GM21825 (cell line): ENCODE results near the gene RPS5.
"Not testable (repeated sequence)": the region's sequence is repeated elsewhere in the genome, so short reads cannot be mapped to it uniquely, and the experiment has no call there.

Experiments used
- ATAC-seq: cut with Tn5 transposase; IDR thresholded peaks from one replicate; pipeline ENCODE4 v1.9.1; 2021; ENCODE audit warnings: mild to moderate bottlenecking, moderate library complexity; ENCODE audit not compliant: unreplicated experiment

The RPS5 gene

DNA sequence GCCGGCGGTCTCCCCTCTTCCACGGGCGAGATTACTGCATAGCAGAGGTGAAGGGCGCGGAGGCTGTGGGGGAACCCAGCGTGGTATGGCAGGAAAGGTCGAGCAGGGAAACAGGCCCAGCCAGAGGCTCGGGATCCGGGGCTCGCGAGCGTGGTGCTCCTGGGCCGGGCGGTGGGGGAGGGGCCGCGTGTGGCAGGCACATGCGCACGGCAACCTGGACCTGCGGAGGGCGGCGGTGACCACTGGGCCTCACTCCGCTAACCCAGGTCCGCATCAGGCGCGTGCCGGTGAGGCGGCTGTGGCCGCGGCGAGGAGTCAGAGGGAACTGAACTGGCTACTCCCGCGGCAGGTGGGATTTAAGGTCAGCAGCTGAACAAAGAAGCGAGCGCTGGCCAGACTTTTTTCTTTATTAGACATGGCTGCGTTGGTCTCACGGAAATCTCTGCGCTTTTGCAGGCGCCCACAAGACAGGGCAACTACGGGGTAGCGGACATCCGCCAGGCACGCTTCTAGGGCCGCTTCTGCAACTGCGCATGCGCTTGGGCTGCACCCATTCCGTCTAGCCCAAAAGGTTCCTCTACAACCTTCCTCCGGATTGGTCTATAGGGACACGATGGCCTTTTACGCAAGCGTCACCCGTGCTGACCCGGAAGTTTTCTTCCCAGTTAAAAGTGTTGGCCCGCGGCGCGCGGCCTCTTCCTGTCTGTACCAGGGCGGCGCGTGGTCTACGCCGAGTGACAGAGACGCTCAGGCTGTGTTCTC is at the start of gene RPS5:
Gene RPS5 (plus strand): TSS at position 694 of the 762 bp plus-strand sequence. CDS start 869 bp downstream, outside the sequence.
- peak; percentile 81 for ATAC-seq

DNA sequence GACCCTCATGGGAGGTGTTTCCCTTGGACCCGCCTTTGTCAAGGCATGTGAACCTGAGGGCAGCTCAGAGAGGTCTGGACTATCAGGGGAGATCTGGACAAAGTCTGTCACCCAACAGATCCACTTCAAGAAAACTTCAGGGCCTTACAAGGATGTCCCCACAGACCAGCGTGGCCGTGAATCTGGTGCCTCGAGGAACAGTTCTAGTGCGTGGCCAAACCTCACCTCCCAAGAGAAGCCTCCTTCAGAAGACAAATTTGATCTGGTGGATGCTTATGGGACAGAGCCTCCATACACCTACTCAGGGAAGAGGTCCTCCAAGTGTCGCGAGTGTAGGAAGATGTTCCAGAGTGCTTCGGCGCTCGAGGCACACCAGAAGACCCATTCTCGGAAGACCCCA is 48.7 kb upstream of the RPS5 start:
- no peak for ATAC-seq

DNA sequence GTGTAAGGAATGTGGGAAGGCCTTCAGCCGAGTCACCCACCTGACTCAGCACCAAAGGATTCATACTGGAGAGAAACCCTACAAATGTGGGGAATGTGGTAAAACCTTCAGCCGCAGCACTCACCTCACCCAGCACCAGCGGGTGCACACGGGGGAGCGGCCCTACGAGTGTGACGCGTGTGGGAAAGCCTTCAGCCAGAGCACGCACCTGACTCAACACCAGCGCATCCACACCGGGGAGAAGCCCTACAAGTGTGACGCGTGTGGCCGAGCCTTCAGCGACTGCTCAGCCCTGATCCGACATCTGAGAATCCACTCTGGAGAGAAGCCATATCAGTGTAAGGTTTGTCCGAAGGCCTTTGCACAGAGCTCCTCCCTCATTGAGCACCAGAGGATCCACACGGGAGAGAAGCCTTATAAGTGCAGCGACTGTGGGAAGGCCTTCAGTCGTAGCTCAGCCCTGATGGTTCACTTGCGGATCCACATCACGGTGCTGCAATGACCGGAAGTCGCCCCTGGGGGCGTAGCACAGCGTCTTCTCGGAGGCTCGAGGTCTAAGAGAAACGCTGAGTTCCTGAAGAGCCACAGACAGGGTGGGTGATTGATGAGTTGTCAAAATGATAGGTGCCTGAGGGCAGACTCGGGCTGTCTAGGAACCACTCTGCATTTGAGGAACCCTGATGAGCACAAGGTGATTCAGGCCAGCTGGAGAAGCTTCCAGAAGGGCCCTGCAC is 48.1 kb upstream of the RPS5 start:
- ATAC-seq, result no peak

DNA sequence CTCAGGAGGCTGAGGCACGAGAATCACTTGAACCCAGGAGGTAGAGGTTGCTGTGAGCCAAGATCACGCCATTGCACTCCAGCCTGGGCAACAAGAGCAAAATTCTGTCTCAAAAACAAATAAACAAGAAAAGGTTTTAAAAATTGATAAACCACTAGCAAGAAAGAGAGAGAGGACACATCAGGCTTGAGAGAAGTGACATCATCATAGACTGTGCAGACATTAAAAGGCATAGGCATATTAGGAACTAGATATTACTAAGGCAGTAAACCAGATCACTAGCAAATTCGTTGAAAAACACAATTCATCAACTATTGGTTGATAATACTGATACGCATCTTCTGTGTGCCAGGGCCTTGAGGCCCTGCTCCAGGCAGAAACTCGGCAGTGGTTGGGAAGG is 41.5 kb upstream of the RPS5 start:
- ATAC-seq, result no peak

DNA sequence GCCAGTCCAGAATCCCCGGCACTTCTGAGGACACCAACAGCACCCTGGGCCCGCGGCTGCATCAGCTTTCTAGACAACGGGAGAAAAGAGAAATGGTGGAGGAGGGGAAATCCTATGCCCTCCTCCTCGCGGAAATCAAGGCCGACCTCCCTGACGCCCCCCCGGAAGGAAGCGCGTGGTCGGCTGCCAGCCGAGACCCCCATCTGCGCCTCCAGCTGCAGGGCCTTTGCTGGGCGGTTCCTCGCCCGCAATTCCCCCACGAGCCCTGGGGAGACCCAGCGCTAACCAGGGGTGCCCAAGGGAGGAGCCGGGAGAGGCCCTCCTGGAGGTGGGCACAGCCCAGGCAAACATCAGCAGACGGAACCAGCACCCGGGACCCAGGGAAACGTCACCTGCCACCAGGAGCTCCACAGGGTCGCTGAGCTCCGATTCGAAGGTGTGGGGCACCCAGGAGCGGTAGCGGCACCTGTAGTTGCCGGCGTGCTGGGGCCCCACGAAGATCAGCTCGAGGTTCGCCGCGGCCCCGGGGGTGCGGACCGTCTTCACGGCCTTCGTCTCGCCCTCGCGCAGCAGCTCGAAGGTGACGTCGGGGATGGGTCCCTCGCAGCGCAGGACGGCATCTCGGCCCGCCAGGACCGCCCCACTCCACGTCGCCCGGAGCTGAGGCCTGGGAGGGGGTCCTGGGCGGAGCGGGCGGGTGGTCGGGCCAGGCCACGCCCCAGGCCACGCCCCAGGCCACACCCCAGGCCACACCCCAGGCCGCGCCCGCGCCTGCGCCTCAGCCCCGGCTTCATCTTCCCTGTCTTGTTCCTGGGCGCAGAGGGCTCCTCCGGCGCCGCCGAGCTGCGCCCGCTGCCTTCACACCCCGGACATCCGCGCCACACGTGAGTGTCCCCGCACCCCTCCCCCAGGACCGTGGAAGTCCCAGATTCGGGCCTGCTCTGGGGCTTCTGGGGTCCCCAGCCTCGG is 39.8 kb upstream of the RPS5 start:
- peak; percentile 81 for ATAC-seq

DNA sequence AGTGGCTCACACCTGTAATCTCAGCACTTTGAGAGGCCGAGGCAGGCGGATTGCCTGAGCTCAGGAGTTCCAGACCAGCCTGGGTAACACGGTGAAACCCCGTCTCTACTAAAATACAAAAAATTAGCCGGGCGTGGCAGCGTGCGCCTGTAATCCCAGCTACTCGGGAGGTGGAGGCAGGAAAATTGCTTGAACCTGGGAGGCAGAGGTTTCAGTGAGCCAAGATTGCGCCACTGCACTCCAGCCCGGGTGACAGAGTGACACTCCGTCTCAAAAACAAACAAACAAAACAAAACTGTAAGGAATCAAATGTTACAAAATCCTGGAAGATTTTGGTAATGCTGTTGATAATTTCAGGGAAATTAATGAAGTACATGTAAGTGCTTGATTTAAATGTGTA is 39.0 kb upstream of the RPS5 start:
- ATAC-seq, result not testable (repeated sequence)

DNA sequence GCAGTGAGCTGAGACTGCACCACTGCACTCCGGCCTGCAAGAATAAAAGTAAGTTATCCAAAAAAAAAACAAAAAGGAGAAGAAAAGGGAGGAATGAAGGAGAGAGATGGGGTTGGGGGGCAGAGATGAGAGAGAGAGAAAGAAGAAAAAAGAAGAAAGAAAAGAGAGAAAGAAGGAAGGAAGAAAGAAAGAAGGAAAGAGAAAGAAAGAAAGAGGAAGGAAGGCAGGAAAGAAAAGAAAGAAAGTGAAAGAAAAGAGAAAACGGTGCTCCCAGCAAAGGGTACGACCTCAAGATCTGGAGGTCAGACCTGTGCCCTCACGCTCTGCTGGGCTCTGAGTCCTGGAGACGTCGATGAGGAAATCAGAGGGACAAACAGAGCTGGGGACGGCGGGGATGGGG is 37.5 kb upstream of the RPS5 start:
- no peak for ATAC-seq

DNA sequence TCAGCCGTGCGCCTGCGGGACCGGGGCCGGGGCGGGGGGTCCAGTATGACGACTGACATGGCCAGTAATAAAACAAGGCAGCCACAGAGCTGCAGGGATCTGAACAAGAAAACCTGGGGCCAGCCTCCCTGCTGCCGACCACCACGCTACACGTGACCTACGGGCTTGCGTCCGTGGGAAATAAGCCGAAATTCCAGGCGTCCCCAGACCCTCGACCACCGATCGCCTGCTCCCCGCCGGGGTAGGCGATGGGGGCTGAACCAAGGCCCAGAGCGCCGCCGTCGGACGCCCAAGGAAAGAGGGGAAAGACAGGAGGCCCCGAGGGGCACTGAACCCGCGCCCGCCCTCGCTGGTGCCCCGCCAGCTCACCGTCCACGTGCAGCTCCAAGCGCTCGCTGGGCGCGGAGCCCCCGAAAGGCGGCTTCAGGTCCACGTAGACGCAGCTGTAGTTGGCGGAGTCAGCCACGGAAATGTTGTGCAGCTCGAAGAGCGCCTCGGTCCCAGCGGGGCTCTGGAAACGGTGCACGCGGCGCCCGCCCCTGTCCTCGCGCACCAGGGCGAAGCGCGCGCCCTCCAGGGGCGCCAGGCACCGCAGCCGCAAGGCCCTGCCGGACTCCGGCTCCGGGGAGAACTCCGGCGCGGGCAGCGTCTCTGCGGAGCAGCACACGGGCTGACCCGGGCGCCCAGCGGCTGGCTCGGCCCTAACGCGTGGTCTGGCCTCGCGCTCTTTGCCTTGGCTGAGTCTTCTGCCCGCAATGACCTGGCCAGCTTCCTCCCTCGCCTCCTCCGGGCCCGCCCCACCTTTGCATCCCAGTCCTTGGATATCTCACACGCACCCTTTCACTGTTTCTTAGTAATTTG is 36.8 kb upstream of the RPS5 start:
- ATAC-seq, result no peak

DNA sequence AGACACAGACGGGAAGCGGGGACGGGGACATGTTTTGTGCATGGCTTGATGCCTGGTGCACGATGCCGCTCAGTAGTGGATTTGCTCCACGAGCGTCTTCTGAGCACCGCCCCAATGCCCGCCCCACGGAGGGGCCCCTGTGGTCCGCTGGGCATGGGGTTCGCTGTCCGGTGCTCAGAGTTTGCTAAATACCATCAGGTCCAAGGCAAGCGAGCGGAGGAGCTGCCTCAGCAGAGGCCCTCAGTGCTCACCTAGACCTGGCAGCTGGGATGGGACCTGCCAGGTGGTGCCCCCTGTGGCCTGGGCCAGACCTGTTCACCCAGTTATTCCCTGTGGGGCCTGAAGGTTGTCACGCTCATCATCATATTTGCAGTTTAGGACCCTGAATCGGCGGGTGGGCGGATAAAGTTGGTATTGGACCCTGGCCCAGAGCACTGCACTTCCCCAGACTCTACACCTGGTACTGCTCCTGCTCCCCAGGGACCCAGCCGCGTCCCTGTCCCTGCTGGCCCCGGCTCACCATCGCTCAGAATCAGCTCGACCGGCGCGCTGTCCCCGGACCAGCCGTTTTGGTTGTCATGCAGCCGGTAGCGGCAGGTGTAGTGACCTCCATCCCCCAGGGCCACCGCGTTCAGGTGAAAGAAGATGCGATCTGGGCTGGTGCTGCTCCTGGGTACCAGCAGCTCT is 36.1 kb upstream of the RPS5 start:
- ATAC-seq, result no peak

DNA sequence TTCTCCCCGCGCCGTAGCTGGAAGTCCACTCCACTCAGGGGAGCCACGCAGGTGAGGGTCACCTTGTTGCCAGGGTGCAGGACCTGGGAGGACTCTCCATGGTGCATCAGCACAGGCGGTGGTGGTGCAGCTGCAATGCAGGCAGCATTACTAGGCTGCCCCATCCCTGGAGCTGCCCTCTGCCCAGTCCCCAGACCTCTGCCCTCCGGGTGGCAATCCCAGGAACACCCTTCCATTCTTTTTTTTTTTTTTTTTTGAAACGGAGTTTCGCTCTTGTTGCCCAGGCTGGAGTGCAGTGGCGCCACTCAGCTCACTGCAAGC is 35.6 kb upstream of the RPS5 start:
- ATAC-seq, result no peak

DNA sequence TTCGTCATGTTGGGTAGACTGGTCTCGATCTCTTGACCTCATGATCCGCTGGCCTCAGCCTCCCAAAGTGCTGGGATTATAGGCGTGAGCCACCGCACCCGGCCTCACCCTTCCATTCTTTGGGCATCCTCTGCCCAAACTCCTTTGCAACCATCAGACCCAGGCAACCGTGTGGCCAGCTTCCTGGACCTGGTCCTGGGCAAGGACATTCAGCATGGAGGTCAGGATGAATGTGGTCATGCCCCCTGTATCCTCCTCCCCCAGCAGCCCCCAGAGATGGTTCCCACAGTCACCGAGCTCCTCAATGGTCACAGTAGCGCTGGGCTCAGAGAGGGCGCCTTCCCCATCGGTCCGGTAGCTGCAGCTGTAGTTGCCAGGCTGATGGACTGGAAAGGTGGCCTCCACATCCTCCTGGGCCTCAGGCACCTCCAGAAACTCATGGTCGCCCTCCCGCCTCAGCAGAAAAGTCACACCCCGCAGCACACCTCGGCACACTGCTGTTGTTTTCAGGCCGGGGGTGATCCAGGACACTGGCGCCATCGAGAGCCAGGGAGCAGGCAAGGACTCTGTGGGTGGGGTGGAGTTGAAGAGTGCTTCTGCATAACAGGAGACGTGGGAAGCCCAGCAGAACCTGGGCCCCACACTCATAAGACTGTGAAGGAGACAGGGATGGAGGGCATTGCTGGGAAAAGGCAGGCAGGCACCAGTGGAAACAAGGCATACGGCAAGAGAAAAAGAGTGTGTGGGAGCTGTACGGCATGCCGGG is 34.9 kb upstream of the RPS5 start:
- no peak for ATAC-seq

DNA sequence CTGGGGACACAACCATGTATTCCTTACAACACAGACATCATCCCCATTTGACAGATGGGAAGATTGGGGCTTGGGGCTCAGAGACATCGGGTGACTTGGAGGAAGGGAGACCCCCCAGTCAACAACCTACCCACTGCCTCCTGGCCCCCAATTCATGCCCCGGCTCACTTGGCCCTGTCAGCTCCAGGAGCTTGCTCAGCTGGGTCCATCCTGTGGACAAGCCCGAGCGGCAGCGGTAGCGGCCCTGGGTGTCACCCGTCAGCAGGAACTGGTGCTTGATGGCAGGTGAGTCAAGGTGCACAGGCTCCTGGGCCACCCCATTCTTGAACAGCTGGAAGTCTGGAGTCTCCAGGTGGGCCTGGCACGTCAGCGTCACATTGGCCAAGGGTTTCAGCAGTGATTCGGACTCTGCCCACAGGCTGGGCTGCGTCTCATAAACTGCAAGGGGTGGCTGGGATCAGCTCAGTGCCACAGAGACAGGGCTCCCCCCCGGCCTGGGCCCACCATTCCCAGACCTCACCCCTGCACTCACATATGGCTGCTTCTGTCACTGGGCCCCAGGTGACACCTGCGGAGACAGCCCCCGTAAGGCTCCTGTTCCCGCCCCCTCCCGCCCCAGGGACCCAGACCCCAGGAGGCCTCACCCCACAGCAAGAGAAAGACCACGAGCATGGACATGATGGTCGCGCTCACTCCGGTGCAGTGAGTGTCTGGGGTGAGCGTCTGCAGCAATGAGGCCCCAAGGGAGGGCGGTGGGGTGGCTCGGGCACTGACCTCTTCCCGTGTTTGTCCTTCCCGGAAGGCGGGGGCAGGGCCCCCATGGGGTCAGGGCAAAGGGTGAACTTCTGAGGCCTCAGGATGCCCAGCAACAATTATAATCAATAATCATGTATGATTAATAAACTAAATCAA is 34.1 kb upstream of the RPS5 start, which contains the start of gene A1BG:
Gene A1BG (minus strand): TSS at position 733 of the 912 bp plus-strand sequence. CDS start 55 bp downstream, at position 678.
- ATAC-seq, result no peak

DNA sequence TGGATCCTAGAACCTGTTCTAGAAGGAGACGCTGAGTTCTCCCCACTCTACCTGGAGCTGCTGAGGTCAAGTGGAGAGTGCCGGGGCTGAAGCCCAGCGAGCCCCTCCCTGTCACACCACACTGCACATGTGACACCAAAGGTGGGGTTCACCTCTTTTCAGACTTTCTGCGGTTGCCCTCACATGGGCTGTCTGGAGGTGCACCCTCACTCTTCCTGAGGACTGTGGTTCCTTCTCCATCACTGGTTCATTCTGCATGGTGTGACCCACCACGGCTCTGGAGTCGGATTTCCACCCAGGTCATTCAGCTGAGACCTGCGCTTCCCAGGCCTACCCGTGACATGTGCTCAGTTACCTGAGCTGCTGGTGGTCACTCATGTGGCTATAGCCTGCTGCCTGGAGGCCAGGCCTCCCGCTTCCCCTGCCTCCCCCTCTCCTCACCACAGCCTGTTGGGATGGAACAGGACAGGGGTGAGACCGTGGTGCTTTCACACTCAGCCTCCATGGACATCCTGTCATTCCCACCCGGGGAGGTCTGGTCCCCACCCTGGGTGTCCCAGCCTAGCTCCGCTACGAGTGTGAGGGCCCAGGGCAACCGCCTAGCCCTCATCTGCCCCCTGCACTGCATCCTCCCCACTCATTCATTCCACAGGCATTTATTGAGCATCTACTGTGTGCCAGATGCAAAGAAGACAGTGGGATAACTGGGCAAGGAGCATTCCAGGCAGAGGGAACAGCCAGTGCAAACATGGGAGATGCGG is 33.2 kb upstream of the RPS5 start:
- no peak for ATAC-seq

DNA sequence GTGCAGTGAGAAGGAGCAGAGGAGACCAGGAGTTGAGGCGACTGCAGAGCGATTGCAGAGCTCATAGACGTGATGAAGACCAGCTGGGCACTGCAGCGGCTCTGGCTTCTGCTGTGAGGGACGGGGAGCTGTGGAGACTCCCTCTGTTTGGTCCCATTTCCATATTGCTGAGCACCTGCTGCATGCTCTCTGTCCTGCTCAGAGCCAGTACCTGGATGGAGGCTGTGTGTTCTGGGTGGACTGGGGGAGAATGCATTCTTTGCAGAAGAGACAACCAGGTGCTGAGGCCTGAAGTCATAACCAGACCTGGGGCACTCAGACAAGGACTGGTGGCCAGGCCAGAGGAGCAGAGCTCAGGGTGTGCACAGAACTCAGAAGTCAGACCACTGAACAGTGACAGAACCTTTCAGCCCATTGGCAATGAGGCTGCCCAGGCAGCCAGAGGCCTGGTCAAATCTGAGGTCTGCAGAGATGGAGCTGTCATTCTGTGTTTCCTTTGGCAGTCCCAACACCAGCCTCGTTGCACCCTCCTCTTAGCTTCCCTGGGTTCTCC is 32.5 kb upstream of the RPS5 start:
- ATAC-seq, result no peak

DNA sequence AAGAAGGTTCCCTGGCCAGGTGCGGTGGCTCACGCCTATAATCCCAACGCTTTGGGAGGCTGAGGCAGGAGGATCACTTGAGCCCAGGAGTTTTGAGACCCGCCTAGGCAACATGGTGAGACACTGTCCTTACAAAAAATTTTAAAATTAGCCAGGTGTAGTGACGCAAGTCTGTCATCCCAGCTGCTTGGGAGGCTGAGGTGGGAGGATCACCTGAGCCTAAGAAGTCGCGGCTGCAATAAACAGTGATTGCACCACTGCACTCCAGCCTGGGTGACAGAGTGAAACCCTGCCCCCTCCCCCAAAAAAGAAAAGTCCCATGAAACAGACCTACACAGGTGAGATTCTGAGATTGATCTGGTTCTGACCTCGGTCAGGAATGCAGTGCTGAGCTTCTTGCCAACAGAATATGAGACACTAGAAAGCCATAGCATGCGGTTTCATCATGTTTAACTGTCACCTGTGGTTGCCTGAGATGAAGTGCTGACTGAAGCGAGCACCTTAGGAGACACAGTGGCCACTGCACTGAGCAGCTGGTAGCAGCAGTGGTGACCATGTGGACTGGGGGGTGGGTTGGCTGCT is 31.8 kb upstream of the RPS5 start:
- ATAC-seq, result no peak

DNA sequence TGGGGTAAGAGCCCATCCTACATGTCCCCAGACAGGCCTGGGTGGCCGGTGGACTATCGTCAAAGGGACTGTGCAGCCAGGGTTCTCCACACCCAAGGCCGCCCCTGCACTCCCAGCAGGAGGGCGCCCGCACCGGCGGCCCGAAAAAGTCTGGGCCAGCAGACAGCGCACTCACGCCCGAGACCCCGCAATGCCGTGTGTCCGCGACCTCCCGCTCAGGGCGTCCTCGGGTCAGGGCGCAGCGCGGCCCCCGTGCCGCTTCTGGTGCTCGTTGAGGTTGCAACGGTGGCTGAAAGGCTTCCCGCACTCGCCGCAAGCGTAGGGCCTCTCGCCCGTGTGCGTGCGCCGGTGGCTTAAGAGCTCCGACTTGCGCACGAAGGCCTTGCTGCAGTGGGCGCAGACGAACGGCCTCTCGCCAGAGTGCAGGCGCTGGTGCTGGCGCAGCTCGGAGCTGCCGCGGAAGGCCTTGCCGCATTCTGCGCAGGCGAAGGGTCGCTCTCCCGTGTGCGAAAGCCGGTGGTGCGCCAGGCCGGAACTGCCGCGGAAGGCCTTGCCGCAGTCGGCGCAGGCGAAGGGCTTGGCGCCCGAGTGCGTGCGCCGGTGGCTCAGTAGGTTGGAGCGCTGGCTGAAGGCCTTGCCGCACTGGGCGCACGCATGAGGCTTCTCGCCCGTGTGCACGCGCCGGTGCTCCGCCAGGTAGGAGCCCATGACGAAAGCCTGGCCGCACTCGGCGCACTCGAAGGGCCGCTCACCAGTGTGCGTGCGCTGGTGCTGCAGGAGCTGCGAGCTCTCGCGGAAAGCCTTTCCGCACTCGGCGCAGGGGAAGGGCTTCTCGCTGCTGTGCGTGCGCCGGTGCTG is 30.9 kb upstream of the RPS5 start:
- ATAC-seq, result no peak
